GM12892 (cell line): ENCODE measurements around the gene CDKN1A.

Experiments used
- POLR2A ChIP-seq: IDR thresholded peaks from 2 replicates; pipeline ENCODE4 v1.6.1; 2011; ENCODE audit warnings: low read depth, low read length, control low read depth
- POLR2AphosphoS5 ChIP-seq: IDR thresholded peaks from 2 replicates; pipeline ENCODE4 v1.6.1; 2011; ENCODE audit warnings: low read depth, low read length, control low read depth
- TAF1 ChIP-seq: IDR thresholded peaks from 2 replicates; pipeline ENCODE4 v1.6.1; 2011; ENCODE audit warnings: low read depth, mild to moderate bottlenecking, control low read depth, low read length, borderline replicate concordance

- TF ChIP-seq POLR2A (no peak), POLR2AphosphoS5 (no peak), TAF1 (no peak)
These were observed 19.0 kb downstream of the CDKN1A start, which contains the start of gene RAB44 for GRCh38 chr6:36697481-36697903.
